ENCODE measurements around the gene PHF21A.

The PHF21A gene

GRCh38 chr11:45884596-45885185 is 236.6 kb downstream of the PHF21A start:
- Mint-ChIP-seq H3K4me1 (peaks cover 12% of the 10 kb centered on the region), H3K9me3 (no peaks in the 10 kb centered on the region), H3K27ac (no peak overlapping the region), H3K27me3 (ENCODE audit: low read depth, poor library complexity) (peaks cover 50% of the 10 kb centered on the region), H3K36me3 (ENCODE audit: low read depth) (peaks cover 10% of the 10 kb centered on the region), H3K4me3 (peak overlapping the region; percentile 79)
- no peak for TF ChIP-seq CTCF (IDR thresholded peaks at IDR 0.05)
- no peak for DNase-seq

All from nephron progenitor cell (in vitro differentiated cells).